Hepatocyte (in vitro differentiated cells): Measurements from ENCODE around the gene NKIRAS1. TPM values are rescaled to one million over a fixed set of nuclear protein-coding genes. Genes with fewer than 3 reads are reported as not detected.
"Not testable (repeated sequence)": the region's sequence is repeated elsewhere in the genome, so short reads cannot be mapped to it uniquely, and the experiment has no call there.

Experiments used
- DNase-seq: peaks from one replicate; pipeline ENCODE4 v3.0.0-alpha.2; 2016; ENCODE audit warnings: low spot score
- H2AFZ ChIP-seq: fragments of 200-600 bp; sonication (generic); 2 replicates; pipeline ENCODE4 v1.6.0; 2016; ENCODE audit warnings: antibody characterized with exemption, mild to moderate bottlenecking
- H3K27ac ChIP-seq: fragments of 200-600 bp; sonication (generic); 2 replicates; pipeline ENCODE4 v1.5.1; 2016; ENCODE audit warnings: mild to moderate bottlenecking
- H3K27me3 ChIP-seq: fragments of 200-600 bp; sonication (generic); 2 replicates; pipeline ENCODE4 v1.6.1; 2016
- H3K36me3 ChIP-seq: fragments of 200-600 bp; sonication (generic); replicated peaks from 2 replicates; pipeline ENCODE4 v1.5.1; 2016; ENCODE audit warnings: low read depth; ENCODE audit not compliant: insufficient read depth
- H3K4me1 ChIP-seq: fragments of 200-600 bp; sonication (generic); 2 replicates; pipeline ENCODE4 v1.5.1; 2016; ENCODE audit warnings: mild to moderate bottlenecking, moderate library complexity; ENCODE audit not compliant: insufficient read depth
- H3K4me2 ChIP-seq: fragments of 200-600 bp; sonication (generic); 2 replicates; pipeline ENCODE4 v1.6.0; 2016
- H3K4me3 ChIP-seq: fragments of 200-600 bp; sonication (generic); 2 replicates; pipeline ENCODE4 v1.5.1; 2016; ENCODE audit warnings: mild to moderate bottlenecking
- H3K79me2 ChIP-seq: fragments of 200-600 bp; sonication (generic); 2 replicates; pipeline ENCODE4 v1.6.0; 2017; ENCODE audit warnings: mild to moderate bottlenecking
- H3K9me2 ChIP-seq: fragments of 200-600 bp; sonication (generic); replicated peaks from 2 replicates; pipeline ENCODE4 v1.6.0; 2017; ENCODE audit warnings: mild to moderate bottlenecking; ENCODE audit not compliant: insufficient read depth
- H3K9me3 ChIP-seq: fragments of 200-600 bp; sonication (generic); 2 replicates; pipeline ENCODE4 v1.5.1; 2016; ENCODE audit warnings: low read depth, mild to moderate bottlenecking
- H4K20me1 ChIP-seq: fragments of 200-600 bp; sonication (generic); 2 replicates; pipeline ENCODE4 v1.6.0; 2016; ENCODE audit warnings: mild to moderate bottlenecking; ENCODE audit not compliant: insufficient read depth, poor library complexity, severe bottlenecking
- EZH2 ChIP-seq: fragments of 200-600 bp; sonication (generic); IDR thresholded peaks from 2 replicates; pipeline ENCODE4 v1.6.1; 2016; ENCODE audit warnings: antibody characterized with exemption, mild to moderate bottlenecking, borderline replicate concordance
- EZH2phosphoT487 ChIP-seq: fragments of 200-600 bp; sonication (generic); IDR thresholded peaks from one replicate; pipeline ENCODE4 v1.6.1; 2018; ENCODE audit warnings: antibody characterized with exemption, mild to moderate bottlenecking, low read depth, moderate library complexity; ENCODE audit not compliant: unreplicated experiment, severe bottlenecking
- WGBS: methylation state at CpG from one replicate; pipeline ENCODE4 v1.1.6; 2016; ENCODE audit warnings: low lambda C conversion rate; ENCODE audit errors: missing lambda C conversion rate; 5-methylcytosine and 5-hydroxymethylcytosine counted together
- polyA plus RNA-seq: library from polyadenylated mRNA; unstranded; fragments of >200 nt; fragmentation: Nextera tagmentation; extraction: Ambion mirVana; gene quantifications from 2 replicates; pipeline ENCODE4 v1.2.1, GENCODE V29; 2016
- total RNA-seq: library from RNA; depleted of rRNA; stranded (reverse); fragments of >200 nt; gene quantifications from 2 replicates; pipeline ENCODE4 v1.2.3, GENCODE V29; 2014
- TF ChIP-seq, protein P1 (sequence below): fragments of 200-600 bp; sonication (generic); IDR thresholded peaks from 2 replicates; pipeline ENCODE4 v1.5.1; 2016; ENCODE audit warnings: antibody characterized with exemption, mild to moderate bottlenecking; ENCODE audit not compliant: poor library complexity

NKIRAS1 gene
- total and polyA plus RNA-seq, 2 experiments from 2014 or later: 16.9 to 19.8 TPM

DNA sequence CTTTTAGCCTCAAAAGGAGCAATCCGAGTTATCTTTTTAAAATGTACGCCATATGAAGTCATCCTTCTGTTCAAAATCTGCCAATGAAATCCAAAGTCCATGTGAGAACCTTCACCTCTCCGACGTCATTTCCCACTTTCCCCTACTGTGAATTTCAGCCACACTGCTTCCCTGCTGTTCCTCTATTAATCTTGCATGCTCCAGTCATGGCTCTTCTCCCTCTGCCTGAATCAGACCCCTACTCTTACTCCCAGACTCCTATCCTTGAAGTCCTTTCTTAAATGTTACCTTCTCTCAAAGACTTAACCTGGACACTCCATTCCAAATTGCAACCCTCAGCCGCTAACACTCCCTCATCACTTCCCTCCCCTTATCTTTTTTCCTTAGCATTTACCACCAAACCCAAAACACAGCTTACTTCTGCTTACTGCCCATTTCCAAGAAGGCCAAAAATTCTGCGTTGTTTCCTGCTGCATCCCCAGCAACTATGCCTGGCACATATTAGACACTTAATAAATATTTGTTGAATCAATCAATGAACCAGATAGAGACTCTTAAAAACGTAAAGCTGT, 1.2 kb downstream of the NKIRAS1 start:
- peak overlapping the region; percentile 78 for H3K4me2 ChIP-seq
- H3K27me3 ChIP-seq: no peaks in the 10 kb centered on the region
- TF ChIP-seq, protein P1, sequence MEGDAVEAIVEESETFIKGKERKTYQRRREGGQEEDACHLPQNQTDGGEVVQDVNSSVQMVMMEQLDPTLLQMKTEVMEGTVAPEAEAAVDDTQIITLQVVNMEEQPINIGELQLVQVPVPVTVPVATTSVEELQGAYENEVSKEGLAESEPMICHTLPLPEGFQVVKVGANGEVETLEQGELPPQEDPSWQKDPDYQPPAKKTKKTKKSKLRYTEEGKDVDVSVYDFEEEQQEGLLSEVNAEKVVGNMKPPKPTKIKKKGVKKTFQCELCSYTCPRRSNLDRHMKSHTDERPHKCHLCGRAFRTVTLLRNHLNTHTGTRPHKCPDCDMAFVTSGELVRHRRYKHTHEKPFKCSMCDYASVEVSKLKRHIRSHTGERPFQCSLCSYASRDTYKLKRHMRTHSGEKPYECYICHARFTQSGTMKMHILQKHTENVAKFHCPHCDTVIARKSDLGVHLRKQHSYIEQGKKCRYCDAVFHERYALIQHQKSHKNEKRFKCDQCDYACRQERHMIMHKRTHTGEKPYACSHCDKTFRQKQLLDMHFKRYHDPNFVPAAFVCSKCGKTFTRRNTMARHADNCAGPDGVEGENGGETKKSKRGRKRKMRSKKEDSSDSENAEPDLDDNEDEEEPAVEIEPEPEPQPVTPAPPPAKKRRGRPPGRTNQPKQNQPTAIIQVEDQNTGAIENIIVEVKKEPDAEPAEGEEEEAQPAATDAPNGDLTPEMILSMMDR: no peak
- H3K27ac ChIP-seq: peak overlapping the region; percentile 89
- peak overlapping the region; percentile 69 for H2AFZ ChIP-seq
- peak; percentile 47 for DNase-seq
- peaks cover 76% of the 10 kb centered on the region for H3K79me2 ChIP-seq
- peak overlapping the region; percentile 30 for H3K4me3 ChIP-seq
- H3K9me2 ChIP-seq: no peaks in the 10 kb centered on the region
- WGBS: 34% methylated on average over 7 of the region's 7 CpGs
- H4K20me1 ChIP-seq: peaks cover 43% of the 10 kb centered on the region
- H3K36me3 ChIP-seq: no peaks in the 10 kb centered on the region
- H3K4me1 ChIP-seq: peaks cover 24% of the 10 kb centered on the region
- H3K9me3 ChIP-seq: no peaks in the 10 kb centered on the region

DNA sequence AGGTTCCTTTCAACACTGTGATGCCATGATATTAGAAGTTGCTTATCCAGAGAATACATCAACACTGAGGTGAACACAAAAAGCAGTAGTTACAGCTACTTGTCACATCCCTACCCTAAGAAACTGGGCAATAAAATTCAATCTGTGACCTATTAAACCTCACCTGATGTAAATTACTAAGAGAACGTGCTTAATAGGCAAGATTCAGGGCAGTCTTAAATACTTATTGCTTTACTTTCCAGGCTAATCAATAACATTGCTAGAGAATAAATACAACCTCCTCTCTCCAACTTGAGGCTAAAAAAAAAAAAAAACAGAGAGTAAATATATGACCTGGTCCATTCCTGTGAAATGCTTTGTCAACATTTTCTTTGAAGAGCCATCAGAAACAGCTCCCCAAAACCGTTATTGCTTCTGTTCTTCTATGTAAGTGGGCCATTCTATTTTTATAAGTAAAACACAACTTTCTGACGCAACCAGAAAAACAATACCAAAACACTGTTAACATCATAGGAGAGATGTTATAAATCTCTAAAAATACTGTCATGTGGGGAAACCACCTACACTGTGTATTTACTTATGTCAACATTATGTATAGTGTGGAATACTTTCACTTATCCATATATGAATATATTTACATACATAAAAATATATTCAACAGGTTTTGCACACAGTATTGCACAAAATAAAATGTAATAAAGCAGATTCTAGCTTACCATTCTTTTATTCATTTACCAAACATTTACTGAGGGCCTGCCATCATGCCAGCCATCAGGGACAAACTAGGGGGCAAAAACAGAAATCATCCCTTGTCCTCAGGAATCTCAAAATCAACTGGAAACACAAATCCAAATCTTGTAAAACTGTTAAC, 2.7 kb downstream of the NKIRAS1 start:
- Histone ChIP-seq H3K27ac (no peak overlapping the region), H3K4me3 (no peak overlapping the region), H2AFZ (no peak overlapping the region), H3K4me2 (peak overlapping the region; percentile 18), H4K20me1 (peaks cover 28% of the 10 kb centered on the region), H3K36me3 (no peaks in the 10 kb centered on the region), H3K27me3 (no peaks in the 10 kb centered on the region), H3K4me1 (peaks cover 24% of the 10 kb centered on the region), H3K9me3 (no peaks in the 10 kb centered on the region), H3K79me2 (peaks cover 76% of the 10 kb centered on the region), H3K9me2 (no peaks in the 10 kb centered on the region)
- DNase-seq: no peak
- 62% methylated on average over 3 of the region's 3 CpGs for WGBS
- TF ChIP-seq EZH2phosphoT487: no peak
- TF ChIP-seq, protein P1: no peak
- no peak for TF ChIP-seq EZH2

DNA sequence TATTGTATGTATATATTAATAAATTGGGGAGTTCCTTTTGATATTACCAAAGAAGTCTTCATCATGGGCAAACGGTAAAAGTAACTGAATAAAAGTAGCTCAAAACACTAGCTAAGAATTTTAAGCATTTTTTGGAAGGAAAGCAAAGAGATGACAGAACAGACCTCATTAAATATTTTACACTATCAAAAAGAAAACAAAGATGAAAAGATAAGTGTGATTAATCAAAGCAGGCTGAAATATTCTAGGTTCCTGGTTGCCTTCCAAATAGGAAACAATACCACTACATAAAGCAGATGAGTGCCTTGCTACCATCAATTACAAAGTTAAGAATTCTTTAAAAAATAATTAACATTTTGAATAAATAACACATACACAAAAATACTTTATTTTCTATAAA, 3.6 kb downstream of the NKIRAS1 start:
- Histone ChIP-seq H2AFZ (no peak overlapping the region), H3K27me3 (no peaks in the 10 kb centered on the region), H3K9me2 (no peaks in the 10 kb centered on the region), H3K79me2 (peaks cover 67% of the 10 kb centered on the region), H3K4me1 (peaks cover 18% of the 10 kb centered on the region), H3K4me3 (no peak overlapping the region), H4K20me1 (peaks cover 19% of the 10 kb centered on the region), H3K36me3 (no peaks in the 10 kb centered on the region), H3K4me2 (no peak overlapping the region), H3K9me3 (no peaks in the 10 kb centered on the region), H3K27ac (no peak overlapping the region)
- TF ChIP-seq EZH2 (no peak), EZH2phosphoT487 (no peak)
- TF ChIP-seq, protein P1: no peak
- DNase-seq: no peak
- 84% methylated on average over 1 of the region's 1 CpG for WGBS

DNA sequence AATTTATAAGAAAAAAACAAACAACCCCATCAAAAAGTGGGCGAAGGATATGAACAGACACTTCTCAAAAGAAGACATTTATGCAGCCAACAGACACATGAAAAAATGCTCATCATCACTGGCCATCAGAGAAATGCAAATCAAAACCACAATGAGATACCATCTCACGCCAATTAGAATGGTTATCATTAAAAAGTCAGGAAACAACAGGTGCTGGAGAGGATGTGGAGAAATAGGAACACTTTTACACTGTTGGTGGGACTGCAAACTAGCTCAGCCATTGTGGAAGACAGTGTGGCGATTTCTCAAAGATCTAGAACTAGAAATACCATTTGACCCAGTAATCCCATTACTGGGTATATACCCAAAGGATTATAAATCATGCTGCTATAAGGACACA, 4.5 kb downstream of the NKIRAS1 start:
- Histone ChIP-seq H3K4me1 (peaks cover 18% of the 10 kb centered on the region), H3K79me2 (peaks cover 59% of the 10 kb centered on the region), H4K20me1 (peaks cover 13% of the 10 kb centered on the region)
- not testable (repeated sequence) for H3K4me3 ChIP-seq, H2AFZ ChIP-seq, H3K36me3 ChIP-seq, H3K9me3 ChIP-seq, H3K4me2 ChIP-seq, H3K27me3 ChIP-seq, DNase-seq, H3K27ac ChIP-seq, H3K9me2 ChIP-seq
- 100% methylated on average over 3 of the region's 3 CpGs for WGBS
